GM18868 (cell line): ENCODE data around the gene A3GALT2.

Source experiments
- ATAC-seq: cut with Tn5 transposase; IDR thresholded peaks from one replicate; pipeline ENCODE4 v1.9.1; 2021; ENCODE audit warnings: mild to moderate bottlenecking, moderate library complexity; ENCODE audit not compliant: unreplicated experiment

The A3GALT2 gene

GRCh38 chr1:33274446-33274845, 46.5 kb downstream of the A3GALT2 start:
- ATAC-seq = no peak

GRCh38 chr1:33273961-33274371, 46.9 kb downstream of the A3GALT2 start:
- no peak for ATAC-seq

GRCh38 chr1:33273406-33273805, 47.5 kb downstream of the A3GALT2 start:
- ATAC-seq = no peak

- no peak for ATAC-seq
Measured at GRCh38 chr1:33272930-33273329, 48.0 kb downstream of the A3GALT2 start.

GRCh38 chr1:33272509-33272908, 48.4 kb downstream of the A3GALT2 start:
- no peak for ATAC-seq

GRCh38 chr1:33271666-33272505, 49.0 kb downstream of the A3GALT2 start:
- ATAC-seq = no peak

GRCh38 chr1:33270808-33271465, 50.0 kb downstream of the A3GALT2 start:
- ATAC-seq = no peak

- no peak for ATAC-seq
Measured at GRCh38 chr1:33270379-33270778, 50.5 kb downstream of the A3GALT2 start.

GRCh38 chr1:33269621-33270020, 51.3 kb downstream of the A3GALT2 start:
- no peak for ATAC-seq

- no peak for ATAC-seq
Measured at GRCh38 chr1:33268927-33269610, 51.8 kb downstream of the A3GALT2 start.

- ATAC-seq = no peak
Measured at GRCh38 chr1:33268457-33268856, 52.4 kb downstream of the A3GALT2 start.

- no peak for ATAC-seq
Measured at GRCh38 chr1:33267468-33268205, 53.3 kb downstream of the A3GALT2 start.

GRCh38 chr1:33266766-33267165, 54.1 kb downstream of the A3GALT2 start:
- no peak for ATAC-seq

GRCh38 chr1:33265780-33266605, 54.9 kb downstream of the A3GALT2 start:
- no peak for ATAC-seq

- ATAC-seq = no peak
Measured at GRCh38 chr1:33263890-33264504, 56.9 kb downstream of the A3GALT2 start.

GRCh38 chr1:33261344-33261743, 59.6 kb downstream of the A3GALT2 start:
- ATAC-seq = no peak

GRCh38 chr1:33260439-33260838, 60.5 kb downstream of the A3GALT2 start:
- ATAC-seq = no peak

GRCh38 chr1:33259879-33260278, 61.0 kb downstream of the A3GALT2 start:
- no peak for ATAC-seq

GRCh38 chr1:33258788-33259274, 62.1 kb downstream of the A3GALT2 start:
- no peak for ATAC-seq
